ENCODE measurements around the gene SLMAP.

GRCh38 chr3:57864853-57865252 is 108.7 kb downstream of the SLMAP start:
- no peak for TF ChIP-seq GATAD1 (CRISPR knock-in tag; IDR thresholded peaks at IDR 0.05)
- TF ChIP-seq ZNF33B (CRISPR knock-in tag; IDR thresholded peaks at IDR 0.05), result no peak
- TF ChIP-seq TAF15 (IDR thresholded peaks at IDR 0.05; ENCODE audit: low read depth, low read length, poor library complexity, severe bottlenecking), result no peak
- no peak for TF ChIP-seq YY1 (IDR thresholded peaks at IDR 0.05; ENCODE audit: insufficient read depth, insufficient replicate concordance, low read depth, low read length)
- TF ChIP-seq REPIN1 (CRISPR knock-in tag; IDR thresholded peaks at IDR 0.05; ENCODE audit: borderline replicate concordance, low read depth), result no peak
- no peak for TF ChIP-seq MYC (CRISPR knock-in tag; IDR thresholded peaks at IDR 0.05; ENCODE audit: borderline replicate concordance)
- no peak for TF ChIP-seq SMC3 (IDR thresholded peaks at IDR 0.05; ENCODE audit: low read length)
- TF ChIP-seq FOXA3 (CRISPR knock-in tag; IDR thresholded peaks at IDR 0.05), result no peak
- TF ChIP-seq ZBTB43 (CRISPR knock-in tag; conservative IDR thresholded peaks at IDR 0.05), result no peak
- TF ChIP-seq TBP (CRISPR knock-in tag; IDR thresholded peaks at IDR 0.05), result no peak
- TF ChIP-seq PAWR (CRISPR knock-in tag; IDR thresholded peaks at IDR 0.05; ENCODE audit: borderline replicate concordance), result no peak
- no peak for TF ChIP-seq ZC3H4 (CRISPR knock-in tag; IDR thresholded peaks at IDR 0.05; ENCODE audit: borderline replicate concordance)
